Gastrocnemius medialis (tissue), 4 donors: ENCODE data around the gene SLC19A3. TPM values are rescaled to one million over a fixed set of nuclear protein-coding genes. Genes with fewer than 3 reads are reported as not detected.
A peak's percentile ranks its signal among the peaks of the same experiment; 100 is the strongest.

Source experiments
- ATAC-seq, 2 donors: fragments of 150-250 bp; one replicate each; pipeline ENCODE4 v1.9.1; 2016
- DNase-seq, 2 donors: peaks; one replicate each; pipeline ENCODE4 v3.0.0-alpha.2; 2019
- H3K27ac ChIP-seq, 4 donors: fragments of 200-600 bp; sonication (generic); 1 replicate in 1 of 4; 2 replicates in 3 of 4; pipeline ENCODE4 v1.5.1; 2016 to 2018; ENCODE audit warnings: mild to moderate bottlenecking in 2 of 4, moderate library complexity in 1 of 4
- H3K27me3 ChIP-seq, 3 donors: fragments of 200-600 bp; sonication (generic) in 2 of 3; 1 replicate in 1 of 3; 2 replicates in 2 of 3; pipeline versions ENCODE4 v1.5.1 to v1.6.0; 2016 to 2019; ENCODE audit warnings: mild to moderate bottlenecking in 1 of 3, moderate library complexity in 1 of 3
- H3K36me3 ChIP-seq, 2 donors: fragments of 200-600 bp; sonication (generic) in 1 of 2; one replicate each; pipeline ENCODE4 v1.5.1; 2017 to 2018
- H3K4me1 ChIP-seq, 2 donors: fragments of 200-600 bp; sonication (generic) in 1 of 2; one replicate each; pipeline ENCODE4 v1.5.1; 2016 to 2017; ENCODE audit warnings: mild to moderate bottlenecking in 2 of 2
- H3K4me3 ChIP-seq, 4 donors: fragments of 200-600 bp; sonication (generic) in 3 of 4; 1 replicate in 1 of 4; 2 replicates in 3 of 4; pipeline ENCODE4 v1.5.1; 2016 to 2019; ENCODE audit warnings: mild to moderate bottlenecking in 2 of 4
- H3K9me3 ChIP-seq, 3 donors: fragments of 200-600 bp; sonication (generic) in 2 of 3; 1 replicate in 1 of 3; 2 replicates in 2 of 3; pipeline ENCODE4 v1.5.1; 2016 to 2019
- CTCF ChIP-seq, 5 experiments: fragments of 450-650 bp in 3 of 5; fragments of 200-600 bp in 2 of 5; sonication (generic) in 2 of 5; IDR thresholded peaks in 4 of 5; conservative IDR thresholded peaks in 1 of 5; 1 replicate in 4 of 5; 2 replicates in 1 of 5; pipeline ENCODE4 v1.5.1; 2016 to 2019; ENCODE audit warnings: antibody characterized with exemption in 5 of 5, mild to moderate bottlenecking in 3 of 5, moderate library complexity in 3 of 5
- POLR2A ChIP-seq, 2 donors: fragments of 450-650 bp; IDR thresholded peaks; one replicate each; pipeline ENCODE4 v1.6.1; 2017; ENCODE audit warnings: antibody characterized with exemption in 2 of 2, mild to moderate bottlenecking in 2 of 2, moderate library complexity in 2 of 2
- in situ Hi-C, 4 donors: fragments of 200-750 bp; cut with MboI; loops; one replicate each; pipeline versions ENCODE4 v1.15.0 to v1.8.0; 2017; ENCODE audit warnings: low sequenced_read_pairs in 4 of 4
- intact Hi-C: fragments of 100-400 bp; cut with DNase I; formaldehyde crosslinking; loops from one replicate; pipeline ENCODE4 v1.15.1; 2023; ENCODE audit warnings: low total_unique reads
- total RNA-seq, 4 donors: library from RNA; depleted of rRNA; stranded (reverse); fragments of >200 nt; gene quantifications; one replicate each; pipeline versions ENCODE4 v1.1.0 to v1.2.3, GENCODE V29; 2016

Gene SLC19A3
- total RNA-seq, result under 1 TPM in 3 of 4 donors, not detected in 1; 0.20 to 0.82 (median 0.80) TPM

DNA sequence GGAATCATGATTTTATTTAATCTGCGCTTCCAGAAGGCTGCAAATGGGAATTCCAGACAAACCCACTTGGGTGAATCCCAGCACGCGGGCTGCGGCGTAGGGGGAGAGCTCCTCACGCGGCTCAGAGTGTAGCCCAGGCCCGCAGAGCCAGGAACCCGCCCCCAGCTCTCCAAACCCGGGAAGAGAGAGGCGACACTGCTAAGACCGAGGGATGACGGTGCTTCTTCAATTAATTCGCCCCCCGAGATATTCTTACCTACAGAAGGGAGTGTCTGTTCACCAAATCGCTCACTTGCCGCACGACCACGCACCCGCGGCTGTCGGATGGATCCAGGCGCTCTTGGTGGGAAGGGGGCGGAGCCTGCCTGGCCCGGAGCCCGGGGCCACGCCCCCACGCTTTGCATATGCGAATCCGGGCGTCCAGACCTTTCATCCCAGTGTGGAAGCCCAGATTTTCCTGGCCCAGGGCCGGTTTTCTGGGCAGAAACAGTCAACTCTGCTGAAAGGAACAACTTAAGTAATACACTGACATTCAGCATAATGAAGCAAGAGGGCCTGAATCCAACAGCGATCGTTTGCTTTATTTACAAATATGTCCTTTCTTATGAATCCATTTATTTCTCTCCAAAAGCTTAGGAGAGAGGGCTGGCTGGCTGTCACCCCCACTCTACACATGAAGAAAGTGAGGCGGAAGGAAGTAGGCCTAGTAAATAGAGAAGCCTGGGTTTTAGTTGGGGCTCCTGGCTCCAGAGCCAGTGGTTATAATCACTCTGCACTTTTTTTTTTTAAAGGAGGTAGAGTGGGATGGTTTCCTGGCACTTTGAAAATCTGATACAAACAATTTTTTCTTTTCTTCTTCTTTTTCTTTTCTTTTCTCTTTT, at the start of gene SLC19A3:
SLC19A3 (minus strand) TSS at position 342 of the 881 bp plus-strand sequence. CDS start 15,710 bp downstream, outside the sequence.
- no peaks in the 10 kb centered on the region for H3K36me3 ChIP-seq
- in situ Hi-C loops, result no loop called here
- no peak for TF ChIP-seq POLR2A (IDR thresholded peaks at IDR 0.05)
- TF ChIP-seq CTCF (IDR thresholded peaks at IDR 0.05 in 4 of 5, conservative IDR thresholded peaks at IDR 0.05 in 1 of 5), result no peak
- DNase-seq (peak; percentile 36 to 71), ATAC-seq (peak; percentile 56 to 77)
- peaks cover 0 to 5% of the 10 kb centered on the region in 2 donors for H3K4me1 ChIP-seq
- peak within 1 kb of the TSS in 3 of 4 donors; percentile 25 to 44 (median 33) for H3K27ac ChIP-seq
- no peaks in the 10 kb centered on the region for H3K9me3 ChIP-seq
- peak within 1 kb of the TSS; percentile 22 to 52 (median 41) for H3K4me3 ChIP-seq
- peaks cover 0 to 8% (median 0%) of the 10 kb centered on the region in 3 donors for H3K27me3 ChIP-seq
- intact Hi-C loops, result no loop called here

DNA sequence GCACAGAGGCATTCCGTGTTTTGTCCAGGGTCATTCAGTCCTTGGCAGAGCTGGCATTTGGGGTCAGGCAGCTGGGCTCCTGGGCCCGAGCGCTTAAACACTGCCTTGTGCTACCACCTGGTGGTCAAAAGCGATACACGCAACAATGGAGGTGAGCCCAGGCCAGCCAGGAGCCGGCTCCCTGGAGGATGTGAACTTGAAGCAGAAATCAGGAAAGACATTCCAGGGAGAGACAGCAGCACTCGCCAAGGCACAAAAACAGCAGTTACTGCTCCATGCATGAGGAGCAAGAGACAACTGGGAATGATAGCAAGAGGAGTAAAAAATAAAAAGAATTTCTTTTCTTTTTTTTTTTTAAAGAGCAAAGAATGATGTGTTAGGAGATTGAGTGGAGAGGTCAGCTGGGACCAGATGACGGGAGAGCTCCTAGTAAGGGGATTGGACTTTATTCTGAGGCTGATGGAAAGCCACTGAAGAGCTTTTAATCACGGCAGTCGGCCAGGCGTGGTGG, 48.6 kb upstream of the SLC19A3 start:
- TF ChIP-seq CTCF (IDR thresholded peaks at IDR 0.05 in 4 of 5, conservative IDR thresholded peaks at IDR 0.05 in 1 of 5), result peak; percentile 51 to 79 (median 70)
- TF ChIP-seq POLR2A (IDR thresholded peaks at IDR 0.05), result no peak
- Histone ChIP-seq H3K4me3 (no peak overlapping the region), H3K4me1 (no peaks in the 10 kb centered on the region), H3K27ac (no peak overlapping the region), H3K36me3 (no peaks in the 10 kb centered on the region), H3K27me3 (no peaks in the 10 kb centered on the region), H3K9me3 (no peaks in the 10 kb centered on the region)
- in situ Hi-C loops, result loop anchor here (5.0 to 25.0 kb wide), 7 partner anchors 102 to 362 kb away; partner anchors contain the start of genes AGFG1 (in 1 of the 4) and SCYGR5 (in 1 of the 4)
- DNase-seq (peak; percentile 33 to 53), ATAC-seq (peak; percentile 68)
- intact Hi-C loops, result loop anchor here (1.0 to 2.0 kb wide), 2 partner anchors 108 to 360 kb away; no protein-coding TSS in a partner anchor

DNA sequence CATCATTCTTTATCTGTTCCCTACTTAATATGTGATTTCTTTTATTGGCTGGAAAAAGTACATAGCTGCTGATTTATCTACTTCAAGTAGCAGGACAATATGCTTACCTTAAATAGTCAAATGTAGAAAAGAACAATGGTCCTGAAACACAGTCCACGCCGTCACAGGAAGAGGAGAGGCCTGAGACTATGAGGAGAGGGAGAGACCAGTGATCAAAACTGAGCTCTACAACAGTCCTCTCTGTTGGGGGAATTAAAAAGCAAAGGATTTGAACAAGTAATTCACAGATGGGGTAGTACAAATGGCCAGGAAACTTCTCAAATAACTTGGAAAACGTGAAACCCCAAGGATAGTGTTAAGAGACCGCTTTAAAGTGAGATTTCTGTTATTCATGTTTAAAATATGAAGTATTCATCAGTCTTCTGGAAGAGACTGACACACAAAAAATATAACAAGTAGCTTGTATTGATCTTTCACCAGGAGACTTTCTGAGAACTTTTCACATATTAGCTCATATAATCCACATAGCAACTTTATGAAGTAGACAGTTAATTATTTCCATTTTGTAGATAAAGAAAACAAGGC, 48.1 kb upstream of the SLC19A3 start:
- no peaks in the 10 kb centered on the region for H3K4me1 ChIP-seq
- H3K4me3 ChIP-seq, result no peak overlapping the region
- H3K27ac ChIP-seq, result no peak overlapping the region
- H3K27me3 ChIP-seq, result no peaks in the 10 kb centered on the region
- in situ Hi-C loops (loop anchor here (5.0 to 25.0 kb wide), 7 partner anchors 101 to 361 kb away; partner anchors contain the start of genes AGFG1 (in 1 of the 4) and SCYGR5 (in 1 of the 4)), intact Hi-C loops (loop anchor here (1.0 to 2.0 kb wide), 3 partner anchors 107 to 360 kb away; partner anchors contain the start of gene AGFG1)
- no peaks in the 10 kb centered on the region for H3K36me3 ChIP-seq
- TF ChIP-seq CTCF (IDR thresholded peaks at IDR 0.05 in 4 of 5, conservative IDR thresholded peaks at IDR 0.05 in 1 of 5), result no peak
- TF ChIP-seq POLR2A (IDR thresholded peaks at IDR 0.05), result no peak
- H3K9me3 ChIP-seq, result no peaks in the 10 kb centered on the region
- DNase-seq (no peak), ATAC-seq (no peak)

DNA sequence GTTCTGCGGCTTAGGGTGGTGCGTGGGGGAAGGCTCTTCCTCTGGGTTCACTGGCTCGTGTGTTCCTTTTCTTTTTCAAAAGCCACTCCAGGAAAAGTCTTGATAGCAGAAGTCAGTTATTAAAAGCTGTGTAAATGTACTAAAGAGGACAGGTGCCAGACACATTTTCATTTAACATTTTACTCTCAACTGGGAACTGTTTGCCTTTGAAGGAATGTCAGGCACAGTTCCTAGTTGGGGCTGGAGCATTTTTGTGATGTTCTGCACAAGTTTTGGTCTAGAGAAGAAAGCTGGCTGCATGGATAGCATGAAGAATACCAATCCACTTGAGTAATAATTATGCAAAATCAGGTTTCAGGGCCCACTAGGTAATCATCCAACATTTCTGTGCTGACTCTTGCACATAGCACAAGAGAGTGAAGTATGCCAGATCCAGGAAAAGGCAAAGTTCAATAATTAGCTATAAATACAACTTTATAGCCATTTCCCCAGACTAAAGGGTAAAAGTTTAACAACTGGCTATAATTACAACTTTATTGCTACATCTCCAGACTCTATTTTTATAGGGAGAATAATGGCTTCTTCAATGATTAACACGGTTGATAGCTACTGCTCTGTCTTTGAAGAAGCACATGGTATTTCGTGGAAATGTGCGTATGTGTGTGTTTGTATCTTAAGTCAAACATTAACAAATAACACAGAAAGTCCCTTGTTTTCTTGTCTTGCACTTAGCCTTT, 44.1 kb upstream of the SLC19A3 start:
- TF ChIP-seq POLR2A (IDR thresholded peaks at IDR 0.05) (no peak), CTCF (IDR thresholded peaks at IDR 0.05 in 4 of 5, conservative IDR thresholded peaks at IDR 0.05 in 1 of 5) (no peak)
- H3K9me3 ChIP-seq, result no peaks in the 10 kb centered on the region
- no peak overlapping the region for H3K4me3 ChIP-seq
- ATAC-seq, result no peak
- no peaks in the 10 kb centered on the region for H3K36me3 ChIP-seq
- H3K27ac ChIP-seq, result no peak overlapping the region
- in situ Hi-C loops (loop anchor here (10.0 to 25.0 kb wide), 6 partner anchors 97 to 357 kb away; partner anchors contain the start of genes AGFG1 (in 1 of the 4) and SCYGR5 (in 1 of the 4)), intact Hi-C loops (no loop called here)
- no peaks in the 10 kb centered on the region for H3K27me3 ChIP-seq
- no peak for DNase-seq
- H3K4me1 ChIP-seq, result no peaks in the 10 kb centered on the region
